Measurements from ENCODE around the gene VPS18. TPM values are rescaled to one million over a fixed set of nuclear protein-coding genes. Genes with fewer than 3 reads are reported as not detected.

The VPS18 gene
- total and polyA plus RNA-seq, 4 donors = 16.1 to 31.5 (median 21.1) TPM

DNA sequence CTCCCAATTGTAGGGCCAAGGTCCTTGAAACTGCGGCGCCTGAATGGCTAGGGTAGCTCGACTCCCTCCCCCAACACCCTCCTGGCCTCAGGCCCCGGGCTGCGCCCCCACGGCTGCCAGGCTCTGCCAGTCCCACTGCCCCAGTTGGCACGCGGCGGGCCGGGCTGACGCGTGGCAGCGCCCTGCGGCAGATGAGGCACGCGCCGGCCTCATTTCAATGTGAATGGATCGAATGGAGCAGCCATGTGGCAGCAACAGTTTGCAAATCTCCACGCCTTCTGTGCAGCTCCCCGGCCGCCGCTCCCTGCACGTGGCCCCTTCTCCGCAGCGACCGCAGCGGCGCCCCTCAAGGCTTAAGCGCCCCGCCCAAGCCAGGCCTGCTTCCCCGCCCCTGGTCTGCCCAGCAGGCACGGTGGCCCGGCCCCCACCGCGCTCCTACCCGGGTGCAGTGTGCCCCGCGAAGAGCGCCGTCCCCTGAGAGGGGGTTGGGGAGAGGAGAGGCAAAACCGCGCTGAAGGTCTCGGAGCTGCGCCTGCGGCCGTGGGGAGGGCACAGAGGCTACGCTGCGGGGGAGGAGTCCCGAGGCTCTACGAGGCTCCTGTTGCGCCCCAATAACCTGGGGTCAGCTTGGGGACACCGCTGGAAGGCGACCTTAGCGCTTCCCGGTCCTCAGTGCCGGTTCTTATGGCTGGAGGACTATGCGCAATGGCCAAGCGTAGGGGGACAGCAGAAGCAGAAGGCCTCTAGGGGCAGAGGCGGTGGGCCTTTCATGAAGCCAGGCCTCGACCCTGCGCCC lies 31.8 kb downstream of the VPS18 start:
- Histone ChIP-seq H3K36me3 (ENCODE audit: control insufficient read depth in 4 of 4, insufficient read depth in 4 of 4, low read length in 4 of 4) (no peaks in the 10 kb centered on the region), H3K9me3 (ENCODE audit: control insufficient read depth in 4 of 4, insufficient read depth in 3 of 4, low read length in 3 of 4) (no peaks in the 10 kb centered on the region), H3K4me1 (ENCODE audit: control insufficient read depth in 5 of 5, insufficient read depth in 5 of 5, low read length in 5 of 5) (peaks cover 0 to 39% (median 26%) of the 10 kb centered on the region in 5 donors), H3K27ac (ENCODE audit: low read depth in 1 of 2, low read length in 1 of 2) (no peak overlapping the region), H3K27me3 (ENCODE audit: control insufficient read depth in 3 of 3, insufficient read depth in 3 of 3, low read length in 2 of 3) (peaks cover 0 to 49% (median 34%) of the 10 kb centered on the region in 3 donors), H3K9ac (ENCODE audit: insufficient read depth in 1 of 2, low read length in 2 of 2) (no peak overlapping the region), H3K4me3 (no peak overlapping the region)
- ATAC-seq (ENCODE audit: insufficient read depth, low FRiP score) (no peak), DNase-seq (peak in 2 of 3 donors; percentile 37 to 49)
- TF ChIP-seq, protein P1, sequence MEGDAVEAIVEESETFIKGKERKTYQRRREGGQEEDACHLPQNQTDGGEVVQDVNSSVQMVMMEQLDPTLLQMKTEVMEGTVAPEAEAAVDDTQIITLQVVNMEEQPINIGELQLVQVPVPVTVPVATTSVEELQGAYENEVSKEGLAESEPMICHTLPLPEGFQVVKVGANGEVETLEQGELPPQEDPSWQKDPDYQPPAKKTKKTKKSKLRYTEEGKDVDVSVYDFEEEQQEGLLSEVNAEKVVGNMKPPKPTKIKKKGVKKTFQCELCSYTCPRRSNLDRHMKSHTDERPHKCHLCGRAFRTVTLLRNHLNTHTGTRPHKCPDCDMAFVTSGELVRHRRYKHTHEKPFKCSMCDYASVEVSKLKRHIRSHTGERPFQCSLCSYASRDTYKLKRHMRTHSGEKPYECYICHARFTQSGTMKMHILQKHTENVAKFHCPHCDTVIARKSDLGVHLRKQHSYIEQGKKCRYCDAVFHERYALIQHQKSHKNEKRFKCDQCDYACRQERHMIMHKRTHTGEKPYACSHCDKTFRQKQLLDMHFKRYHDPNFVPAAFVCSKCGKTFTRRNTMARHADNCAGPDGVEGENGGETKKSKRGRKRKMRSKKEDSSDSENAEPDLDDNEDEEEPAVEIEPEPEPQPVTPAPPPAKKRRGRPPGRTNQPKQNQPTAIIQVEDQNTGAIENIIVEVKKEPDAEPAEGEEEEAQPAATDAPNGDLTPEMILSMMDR (IDR thresholded peaks at IDR 0.05; ENCODE audit: control extremely low read depth, extremely low read depth) = no peak
- WGBS, 2 donors = 13 to 28% methylated on average over 55 to 61 of the region's 61 CpGs

DNA sequence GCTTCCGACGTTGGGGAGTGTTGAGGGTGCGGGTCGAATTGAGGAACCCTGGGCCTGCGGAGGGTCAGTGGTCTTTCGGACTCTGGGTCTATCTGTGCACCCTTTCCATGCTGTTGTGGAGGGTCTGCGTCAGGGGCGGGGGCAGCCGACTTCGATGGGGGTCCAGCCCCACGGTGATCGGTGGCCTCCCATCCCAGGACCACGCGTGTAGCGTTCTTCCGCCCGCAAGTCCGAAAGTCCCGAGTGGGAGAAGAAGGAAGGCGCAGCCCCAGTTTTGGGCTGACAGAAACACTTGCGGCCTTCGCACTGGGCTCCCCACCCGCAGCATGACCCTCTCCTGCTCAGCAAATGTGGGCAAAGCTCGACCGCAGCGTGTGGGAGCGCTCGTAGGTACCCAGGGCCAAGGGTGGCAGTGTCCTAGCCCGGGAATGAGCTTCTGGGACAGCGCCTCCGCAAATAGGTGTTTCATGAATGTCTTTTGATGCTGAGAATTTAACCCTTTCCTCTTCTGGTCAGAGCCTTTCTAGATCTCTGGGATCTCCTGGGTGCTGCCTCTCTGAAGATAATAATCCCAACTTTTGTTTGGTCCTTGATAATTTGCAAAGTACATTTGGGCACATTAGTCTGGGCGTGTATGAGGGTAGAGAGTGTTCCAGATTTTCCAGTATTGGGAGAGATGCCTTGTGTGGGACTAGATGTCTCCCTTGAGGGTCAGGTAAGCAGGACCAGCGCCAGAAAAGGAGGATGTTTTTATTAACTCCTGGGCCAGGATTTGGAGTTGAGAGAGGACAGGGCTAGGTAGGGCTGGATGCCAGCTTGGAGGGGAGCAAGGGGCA lies 32.6 kb downstream of the VPS18 start:
- ATAC-seq (ENCODE audit: insufficient read depth, low FRiP score) (no peak), DNase-seq (no peak)
- no peak overlapping the region for H3K9ac ChIP-seq (ENCODE audit: insufficient read depth in 1 of 2, low read length in 2 of 2)
- peaks cover 0 to 56% (median 42%) of the 10 kb centered on the region in 3 donors for H3K27me3 ChIP-seq (ENCODE audit: control insufficient read depth in 3 of 3, insufficient read depth in 3 of 3, low read length in 2 of 3)
- H3K4me1 ChIP-seq (ENCODE audit: control insufficient read depth in 5 of 5, insufficient read depth in 5 of 5, low read length in 5 of 5) = peaks cover 0 to 46% (median 28%) of the 10 kb centered on the region in 5 donors
- H3K27ac ChIP-seq (ENCODE audit: low read depth in 1 of 2, low read length in 1 of 2) = no peak overlapping the region
- TF ChIP-seq, protein P1 (IDR thresholded peaks at IDR 0.05; ENCODE audit: control extremely low read depth, extremely low read depth) = no peak
- peaks cover 0 to 2% (median 0%) of the 10 kb centered on the region in 4 donors for H3K36me3 ChIP-seq (ENCODE audit: control insufficient read depth in 4 of 4, insufficient read depth in 4 of 4, low read length in 4 of 4)
- WGBS, 2 donors = 26 to 43% methylated on average over 33 of the region's 33 CpGs
- no peaks in the 10 kb centered on the region for H3K9me3 ChIP-seq (ENCODE audit: control insufficient read depth in 4 of 4, insufficient read depth in 3 of 4, low read length in 3 of 4)
- H3K4me3 ChIP-seq = no peak overlapping the region

DNA sequence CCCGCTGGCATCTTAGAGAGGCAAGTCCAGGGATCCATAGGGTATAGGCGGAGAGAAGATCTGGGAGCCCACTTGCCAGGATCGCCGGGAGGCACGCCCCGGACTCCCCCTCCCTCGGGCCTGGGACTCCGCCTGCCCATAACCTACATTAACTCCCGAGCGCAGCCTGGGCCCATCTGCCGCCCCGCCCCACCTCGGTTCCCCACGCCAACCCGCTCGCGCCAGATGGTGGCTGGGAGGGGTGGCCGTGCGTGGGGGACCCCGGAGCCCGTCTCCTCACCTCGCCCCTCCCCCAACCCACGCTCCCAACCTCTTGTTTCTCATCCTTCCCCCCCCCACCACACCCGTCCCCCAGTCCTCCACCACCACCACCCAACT lies 33.2 kb downstream of the VPS18 start:
- no peaks in the 10 kb centered on the region for H3K9me3 ChIP-seq (ENCODE audit: control insufficient read depth in 4 of 4, insufficient read depth in 3 of 4, low read length in 3 of 4)
- no peak overlapping the region for H3K4me3 ChIP-seq
- peaks cover 0 to 56% (median 48%) of the 10 kb centered on the region in 3 donors for H3K27me3 ChIP-seq (ENCODE audit: control insufficient read depth in 3 of 3, insufficient read depth in 3 of 3, low read length in 2 of 3)
- TF ChIP-seq, protein P1 (IDR thresholded peaks at IDR 0.05; ENCODE audit: control extremely low read depth, extremely low read depth) = no peak
- no peak overlapping the region for H3K9ac ChIP-seq (ENCODE audit: insufficient read depth in 1 of 2, low read length in 2 of 2)
- DNase-seq (no peak), ATAC-seq (ENCODE audit: insufficient read depth, low FRiP score) (no peak)
- 15 to 16% methylated on average over 24 of the region's 24 CpGs for WGBS, 2 donors
- peaks cover 0 to 4% (median 0%) of the 10 kb centered on the region in 4 donors for H3K36me3 ChIP-seq (ENCODE audit: control insufficient read depth in 4 of 4, insufficient read depth in 4 of 4, low read length in 4 of 4)
- no peak overlapping the region for H3K27ac ChIP-seq (ENCODE audit: low read depth in 1 of 2, low read length in 1 of 2)
- H3K4me1 ChIP-seq (ENCODE audit: control insufficient read depth in 5 of 5, insufficient read depth in 5 of 5, low read length in 5 of 5) = peaks cover 0 to 46% (median 28%) of the 10 kb centered on the region in 5 donors

All from lung (tissue), 12 donors.